Endodermal cell (in vitro differentiated cells): ENCODE measurements around the gene NEUROD4. TPM values are rescaled to one million over a fixed set of nuclear protein-coding genes. Genes with fewer than 3 reads are reported as not detected.

Experiments used
- DNase-seq: peaks from one replicate; pipeline ENCODE4 v3.0.0-alpha.2; 2017
- H3K27ac ChIP-seq: 2 replicates; pipeline ENCODE4 v1.5.1; 2013; ENCODE audit warnings: mild to moderate bottlenecking, low read depth, low read length, moderate library complexity
- H3K27me3 ChIP-seq: 2 replicates; pipeline ENCODE4 v1.6.1; 2013; ENCODE audit warnings: mild to moderate bottlenecking, low read length, moderate library complexity; ENCODE audit not compliant: insufficient read depth, control insufficient read depth, poor library complexity, severe bottlenecking
- H3K36me3 ChIP-seq: 2 replicates; pipeline ENCODE4 v1.7.0; 2013; ENCODE audit warnings: mild to moderate bottlenecking, low read length, moderate library complexity; ENCODE audit not compliant: control insufficient read depth, insufficient read depth
- H3K4me1 ChIP-seq: one replicate; pipeline ENCODE4 v1.7.0; 2013; ENCODE audit warnings: low read length; ENCODE audit not compliant: control insufficient read depth, insufficient read depth
- H3K4me3 ChIP-seq: 2 replicates; pipeline ENCODE4 v1.5.1; 2013; ENCODE audit warnings: mild to moderate bottlenecking, low read length, moderate library complexity
- H3K9ac ChIP-seq: 2 replicates; pipeline ENCODE4 v1.6.1; 2013; ENCODE audit warnings: mild to moderate bottlenecking, low read length, moderate library complexity; ENCODE audit not compliant: poor library complexity, severe bottlenecking; ENCODE audit errors: extremely low read depth
- H3K9me3 ChIP-seq: 2 replicates; pipeline ENCODE4 v1.6.1; 2013; ENCODE audit warnings: mild to moderate bottlenecking, low read length, moderate library complexity; ENCODE audit not compliant: control insufficient read depth
- H3K27ac Mint-ChIP-seq: 2 replicates; pipeline ENCODE4 v1.8.0; 2020; ENCODE audit warnings: mixed read lengths
- H3K27me3 Mint-ChIP-seq: 2 replicates; pipeline ENCODE4 v1.8.0; 2021; ENCODE audit warnings: mild to moderate bottlenecking, mixed read lengths; ENCODE audit not compliant: insufficient read depth
- H3K36me3 Mint-ChIP-seq: 2 replicates; pipeline ENCODE4 v1.8.0; 2020; ENCODE audit warnings: low read depth, mixed read lengths
- H3K4me1 Mint-ChIP-seq: 2 replicates; pipeline ENCODE4 v1.8.0; 2020; ENCODE audit warnings: mixed read lengths
- H3K4me3 Mint-ChIP-seq: 2 replicates; pipeline ENCODE4 v1.8.0; 2020; ENCODE audit warnings: mild to moderate bottlenecking, moderate library complexity, mixed read lengths
- H3K9me3 Mint-ChIP-seq: 2 replicates; pipeline ENCODE4 v1.8.0; 2020; ENCODE audit warnings: mild to moderate bottlenecking, mixed read lengths
- WGBS, 2 experiments: methylation state at CpG; one replicate each; pipeline versions ENCODE4 v1.1.5 to v1.1.7; 2013; ENCODE audit warnings: missing lambda C conversion rate in 2 of 2, mixed read lengths in 1 of 2; ENCODE audit not compliant: insufficient coverage in 1 of 2, insufficient read length in 1 of 2; 5-methylcytosine and 5-hydroxymethylcytosine counted together
- total RNA-seq, 2 donors: library from RNA; stranded (reverse); fragmentation: NEBNext Ultra II Directional in 1 of 2; extraction: Animal tissue kit (Norgen Biotek cat#: 25700) in 1 of 2; gene quantifications; 2 replicates in 1 of 2; 3 replicates in 1 of 2; pipeline ENCODE4 v1.2.1, GENCODE V29; 2021
- TF ChIP-seq, protein P1 (sequence below): fragments of 200-600 bp; sonication (generic); conservative IDR thresholded peaks from 2 replicates; pipeline ENCODE4 v1.5.0; 2021; ENCODE audit warnings: antibody characterized with exemption, mild to moderate bottlenecking

Gene NEUROD4
- total RNA-seq, 2 donors from 2014 or later = not detected

GRCh38 chr12:55034218-55034617 is 14.4 kb downstream of the NEUROD4 start:
- Mint-ChIP-seq H3K36me3 (no peaks in the 10 kb centered on the region), H3K27me3 (peaks cover 4% of the 10 kb centered on the region), H3K4me3 (no peak overlapping the region), H3K4me1 (no peaks in the 10 kb centered on the region), H3K9me3 (no peaks in the 10 kb centered on the region), H3K27ac (no peak overlapping the region)
- TF ChIP-seq, protein P1, sequence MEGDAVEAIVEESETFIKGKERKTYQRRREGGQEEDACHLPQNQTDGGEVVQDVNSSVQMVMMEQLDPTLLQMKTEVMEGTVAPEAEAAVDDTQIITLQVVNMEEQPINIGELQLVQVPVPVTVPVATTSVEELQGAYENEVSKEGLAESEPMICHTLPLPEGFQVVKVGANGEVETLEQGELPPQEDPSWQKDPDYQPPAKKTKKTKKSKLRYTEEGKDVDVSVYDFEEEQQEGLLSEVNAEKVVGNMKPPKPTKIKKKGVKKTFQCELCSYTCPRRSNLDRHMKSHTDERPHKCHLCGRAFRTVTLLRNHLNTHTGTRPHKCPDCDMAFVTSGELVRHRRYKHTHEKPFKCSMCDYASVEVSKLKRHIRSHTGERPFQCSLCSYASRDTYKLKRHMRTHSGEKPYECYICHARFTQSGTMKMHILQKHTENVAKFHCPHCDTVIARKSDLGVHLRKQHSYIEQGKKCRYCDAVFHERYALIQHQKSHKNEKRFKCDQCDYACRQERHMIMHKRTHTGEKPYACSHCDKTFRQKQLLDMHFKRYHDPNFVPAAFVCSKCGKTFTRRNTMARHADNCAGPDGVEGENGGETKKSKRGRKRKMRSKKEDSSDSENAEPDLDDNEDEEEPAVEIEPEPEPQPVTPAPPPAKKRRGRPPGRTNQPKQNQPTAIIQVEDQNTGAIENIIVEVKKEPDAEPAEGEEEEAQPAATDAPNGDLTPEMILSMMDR = no peak
- Histone ChIP-seq H3K9me3 (no peaks in the 10 kb centered on the region), H3K36me3 (no peaks in the 10 kb centered on the region), H3K27ac (no peak overlapping the region), H3K27me3 (peaks cover 23% of the 10 kb centered on the region), H3K4me3 (no peak overlapping the region), H3K9ac (no peak overlapping the region), H3K4me1 (no peaks in the 10 kb centered on the region)
- DNase-seq = peak; percentile 52
- WGBS, 2 experiments = 81 to 90% methylated on average over 2 to 6 of the region's 6 CpGs

- TF ChIP-seq, protein P1 = no peak
- DNase-seq = no peak
- no peaks in the 10 kb centered on the region for H3K36me3 ChIP-seq
Observed at GRCh38 chr12:55036326-55037115, 16.7 kb downstream of the NEUROD4 start.

GRCh38 chr12:55037351-55037987 is 17.7 kb downstream of the NEUROD4 start:
- Mint-ChIP-seq H3K27me3 (peaks cover 7% of the 10 kb centered on the region), H3K36me3 (no peaks in the 10 kb centered on the region), H3K4me3 (no peak overlapping the region), H3K4me1 (no peaks in the 10 kb centered on the region), H3K27ac (no peak overlapping the region), H3K9me3 (no peaks in the 10 kb centered on the region)
- Histone ChIP-seq H3K9me3 (no peaks in the 10 kb centered on the region), H3K27ac (no peak overlapping the region), H3K4me1 (no peaks in the 10 kb centered on the region), H3K9ac (no peak overlapping the region), H3K4me3 (no peak overlapping the region), H3K27me3 (peaks cover 31% of the 10 kb centered on the region), H3K36me3 (no peaks in the 10 kb centered on the region)
- DNase-seq = no peak
- TF ChIP-seq, protein P1 = no peak
- WGBS, 2 experiments = 87 to 100% methylated on average over 4 to 5 of the region's 5 CpGs

More at GRCh38 chr12:55036326-55037115, 16.7 kb downstream of the NEUROD4 start:
- 87 to 98% methylated on average over 3 to 5 of the region's 5 CpGs for WGBS, 2 experiments
- Mint-ChIP-seq H3K27ac (no peak overlapping the region), H3K4me3 (no peak overlapping the region), H3K36me3 (no peaks in the 10 kb centered on the region), H3K9me3 (no peaks in the 10 kb centered on the region), H3K27me3 (peaks cover 7% of the 10 kb centered on the region), H3K4me1 (no peaks in the 10 kb centered on the region)
- H3K9ac ChIP-seq = no peak overlapping the region
- no peaks in the 10 kb centered on the region for H3K9me3 ChIP-seq
- no peak overlapping the region for H3K4me3 ChIP-seq
- no peak overlapping the region for H3K27ac ChIP-seq
- H3K4me1 ChIP-seq = no peaks in the 10 kb centered on the region
- peaks cover 31% of the 10 kb centered on the region for H3K27me3 ChIP-seq
